Peyer's patch (tissue), 4 donors: ENCODE measurements around the gene SH2B3.

Source experiments
- CTCF ChIP-seq, 6 experiments: fragments of 450-650 bp in 4 of 6; fragments of 200-600 bp in 2 of 6; sonication (generic) in 1 of 6; IDR thresholded peaks; one replicate each; pipeline ENCODE4 v1.5.1; 2017 to 2019; ENCODE audit warnings: antibody characterized with exemption in 6 of 6, mild to moderate bottlenecking in 3 of 6, moderate library complexity in 1 of 6
- POLR2A ChIP-seq, 2 donors: fragments of 450-650 bp; IDR thresholded peaks; one replicate each; pipeline ENCODE4 v1.5.1; 2017; ENCODE audit warnings: antibody characterized with exemption in 2 of 2, mild to moderate bottlenecking in 2 of 2, moderate library complexity in 2 of 2

- TF ChIP-seq CTCF (IDR thresholded peaks at IDR 0.05) (no peak), POLR2A (IDR thresholded peaks at IDR 0.05) (no peak)
Measured at GRCh38 chr12:111436811-111437210, 31.1 kb downstream of the SH2B3 start.
